Pancreas (tissue), 10 donors: ENCODE results near the gene ADIPOR1. TPM values are rescaled to one million over a fixed set of nuclear protein-coding genes. Genes with fewer than 3 reads are reported as not detected.
"Not testable (repeated sequence)": the region's sequence is repeated elsewhere in the genome, so short reads cannot be mapped to it uniquely, and the experiment has no call there.

Experiments used
- ATAC-seq, 4 donors: fragments of 200-7000 bp; cut with Tn5 transposase; one replicate each; pipeline versions ENCODE4 v1.8.0 to v1.9.1; 2020; ENCODE audit warnings: mild to moderate bottlenecking in 4 of 4, moderate library complexity in 4 of 4
- DNase-seq, 6 donors: peaks; one replicate each; pipeline ENCODE4 v3.0.0-alpha.2; 2020
- FAIRE-seq: peaks from 2 replicates; lab custom pipeline; 2012; peaks lifted over from hg19 to GRCh38; lab: Jason Lieb, UNC
- H3K27ac ChIP-seq, 4 donors: fragments of 200-600 bp; sonication (generic); 1 replicate in 3 of 4; 2 replicates in 1 of 4; pipeline versions ENCODE4 v1.5.0 to v1.8.0; 2020
- H3K27me3 ChIP-seq, 4 donors: fragments of 200-600 bp; one replicate each; pipeline ENCODE4 v1.8.0; 2021
- H3K36me3 ChIP-seq, 3 donors: fragments of 200-600 bp; sonication (generic) in 1 of 3; one replicate each; pipeline versions ENCODE4 v1.5.0 to v1.8.0; 2020 to 2021
- H3K4me1 ChIP-seq, 3 donors: fragments of 200-600 bp; one replicate each; pipeline ENCODE4 v1.8.0; 2021
- H3K4me3 ChIP-seq, 4 donors: fragments of 200-600 bp; sonication (generic) in 2 of 4; one replicate each; pipeline versions ENCODE4 v1.5.0 to v1.8.0; 2020 to 2021
- H3K9me3 ChIP-seq, 4 donors: fragments of 200-600 bp; one replicate each; pipeline ENCODE4 v1.8.0; 2021
- CTCF ChIP-seq, 4 donors: fragments of 200-600 bp; sonication (generic) in 3 of 4; IDR thresholded peaks; one replicate each; pipeline versions ENCODE4 v1.5.0 to v1.8.0; 2021; ENCODE audit warnings: antibody characterized with exemption in 4 of 4
- WGBS, 2 donors: extraction: QIAGEN DNeasy Blood & Tissue Kit; methylation state at CpG; one replicate each; pipeline ENCODE4 v1.1.7; 2013; 5-methylcytosine and 5-hydroxymethylcytosine counted together
- intact Hi-C, 3 donors: fragments of 100-400 bp; cut with DNase I; formaldehyde crosslinking; loops; one replicate each; pipeline versions ENCODE4 v1.11.1 to v1.14.2; 2022
- polyA plus RNA-seq, 2 donors: library from polyadenylated mRNA; stranded (reverse); fragments of 200-250 nt; gene quantifications; one replicate each; pipeline ENCODE4 v1.2.3, GENCODE V29; 2013
- total RNA-seq, 6 donors: library from RNA; stranded (reverse); fragmentation: NEBNext Ultra II Directional in 4 of 6; extraction: Animal tissue kit (Norgen Biotek cat#: 25700) in 4 of 6; gene quantifications; one replicate each; pipeline versions ENCODE4 v1.2.1 to v1.2.4, GENCODE V29; 2021 to 2023
- donor health status: healthy with polysubstance abuse.
- donor health status: DM: no; HTN: no; CAD: no; lungs with moderate emphysema.
- donor health status: DM: no; HTN: no; CAD: no.
- donor health status: control.
- donor health status: control.
- donor health status: Bipolar disorder and iron deficiency.
- donor health status: DM: yes; HTN: yes; CAD: no.
- donor health status: DM: no; HTN: no; CAD: no.
- donor health status: DM: no; HTN: no; CAD: no.
- donor health status: DM: yes; HTN: yes; CAD: no.

The ADIPOR1 gene
- total and polyA plus RNA-seq, 8 donors = 27.9 to 52.2 (median 48.2) TPM

DNA sequence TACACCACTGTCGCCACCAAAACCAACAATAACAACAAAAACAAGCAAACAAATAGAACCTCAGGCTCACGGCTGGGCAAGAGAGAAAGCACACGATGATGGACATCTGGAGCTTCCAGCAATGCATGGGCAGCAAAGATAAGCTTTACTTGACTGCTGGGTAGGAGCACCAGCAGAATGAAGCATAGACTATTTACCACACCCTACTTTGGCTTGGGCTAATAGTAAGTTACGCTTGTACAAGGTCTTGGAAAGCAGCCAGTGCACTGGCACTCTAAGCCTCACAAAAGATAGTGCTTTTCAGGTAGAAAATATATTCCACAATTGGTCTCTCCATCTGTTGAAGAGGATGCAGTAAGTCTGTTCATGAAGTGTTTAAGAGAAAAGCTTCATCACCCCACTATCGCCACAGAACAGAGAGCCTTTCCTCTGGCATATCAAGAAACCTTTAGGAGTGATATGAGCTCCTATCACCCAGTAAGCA is 13.6 kb downstream of the ADIPOR1 start:
- H3K27ac ChIP-seq = no peak overlapping the region
- ATAC-seq (no peak), DNase-seq (no peak), FAIRE-seq (no peak)
- intact Hi-C loops = no loop called here
- no peak overlapping the region for H3K4me3 ChIP-seq
- no peaks in the 10 kb centered on the region for H3K27me3 ChIP-seq
- no peak for TF ChIP-seq CTCF (IDR thresholded peaks at IDR 0.05)
- H3K36me3 ChIP-seq = peaks cover 4 to 79% (median 39%) of the 10 kb centered on the region in 3 donors
- H3K4me1 ChIP-seq = no peaks in the 10 kb centered on the region
- 81 to 83% methylated on average over 5 of the region's 5 CpGs for WGBS, 2 donors
- H3K9me3 ChIP-seq = no peaks in the 10 kb centered on the region

DNA sequence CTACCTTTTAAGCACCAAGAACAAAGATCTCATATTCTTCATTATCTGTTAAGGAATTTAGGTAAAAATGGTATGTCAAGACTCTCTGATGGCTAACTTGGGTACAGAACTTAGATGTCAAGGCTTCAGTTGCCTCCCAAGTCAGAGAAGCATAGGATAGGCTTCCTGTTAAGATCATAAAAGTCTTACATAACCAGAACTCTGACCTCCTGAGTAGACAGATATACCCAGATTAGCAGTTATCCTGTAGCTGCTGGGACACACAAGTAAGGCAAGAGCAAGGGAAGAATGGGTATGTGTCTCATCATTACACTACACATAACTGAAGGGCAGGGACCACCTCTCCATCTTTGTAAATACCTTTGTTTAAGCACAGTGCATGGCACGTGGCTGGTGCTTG is 15.7 kb downstream of the ADIPOR1 start:
- WGBS, 2 donors = 73 to 94% methylated on average over 1 of the region's 1 CpG

GRCh38 chr1:202941372-202941771 is 16.7 kb downstream of the ADIPOR1 start:
- no peak for DNase-seq
- H3K27ac ChIP-seq = no peak overlapping the region
- 93 to 96% methylated on average over 4 of the region's 4 CpGs for WGBS, 2 donors
- H3K4me3 ChIP-seq = no peak overlapping the region
- intact Hi-C loops = no loop called here
- H3K36me3 ChIP-seq = peaks cover 4 to 56% (median 33%) of the 10 kb centered on the region in 3 donors
- TF ChIP-seq CTCF (IDR thresholded peaks at IDR 0.05) = no peak
- FAIRE-seq = no peak
- no peak for ATAC-seq
- H3K9me3 ChIP-seq = no peaks in the 10 kb centered on the region
- H3K27me3 ChIP-seq = no peaks in the 10 kb centered on the region
- H3K4me1 ChIP-seq = no peaks in the 10 kb centered on the region

More for the DNA sequence above, 15.7 kb downstream of the ADIPOR1 start:
- FAIRE-seq = no peak
- Histone ChIP-seq H3K27ac (no peak overlapping the region), H3K4me3 (no peak overlapping the region), H3K9me3 (no peaks in the 10 kb centered on the region), H3K27me3 (no peaks in the 10 kb centered on the region), H3K36me3 (peaks cover 4 to 67% (median 33%) of the 10 kb centered on the region in 3 donors), H3K4me1 (no peaks in the 10 kb centered on the region)
- intact Hi-C loops = no loop called here
- DNase-seq = no peak
- TF ChIP-seq CTCF (IDR thresholded peaks at IDR 0.05) = no peak
- no peak for ATAC-seq

GRCh38 chr1:202940561-202940960 is 17.6 kb downstream of the ADIPOR1 start:
- H3K27ac ChIP-seq = no peak overlapping the region
- intact Hi-C loops = no loop called here
- FAIRE-seq = no peak
- H3K27me3 ChIP-seq = no peaks in the 10 kb centered on the region
- no peaks in the 10 kb centered on the region for H3K4me1 ChIP-seq
- DNase-seq = no peak
- H3K36me3 ChIP-seq = peaks cover 4 to 52% (median 33%) of the 10 kb centered on the region in 3 donors
- no peak for TF ChIP-seq CTCF (IDR thresholded peaks at IDR 0.05)
- no peak overlapping the region for H3K4me3 ChIP-seq
- ATAC-seq = no peak
- H3K9me3 ChIP-seq = no peaks in the 10 kb centered on the region

GRCh38 chr1:202938287-202938925 is 19.7 kb downstream of the ADIPOR1 start:
- ATAC-seq = no peak
- Histone ChIP-seq H3K36me3 (peaks cover 3 to 31% (median 19%) of the 10 kb centered on the region in 3 donors), H3K27me3 (no peaks in the 10 kb centered on the region), H3K4me1 (no peaks in the 10 kb centered on the region), H3K9me3 (no peaks in the 10 kb centered on the region), H3K27ac (no peak overlapping the region), H3K4me3 (no peak overlapping the region)
- FAIRE-seq = no peak
- TF ChIP-seq CTCF (IDR thresholded peaks at IDR 0.05) = no peak
- intact Hi-C loops = no loop called here
- WGBS, 2 donors = 61 to 73% methylated on average over 5 of the region's 5 CpGs
- no peak for DNase-seq

DNA sequence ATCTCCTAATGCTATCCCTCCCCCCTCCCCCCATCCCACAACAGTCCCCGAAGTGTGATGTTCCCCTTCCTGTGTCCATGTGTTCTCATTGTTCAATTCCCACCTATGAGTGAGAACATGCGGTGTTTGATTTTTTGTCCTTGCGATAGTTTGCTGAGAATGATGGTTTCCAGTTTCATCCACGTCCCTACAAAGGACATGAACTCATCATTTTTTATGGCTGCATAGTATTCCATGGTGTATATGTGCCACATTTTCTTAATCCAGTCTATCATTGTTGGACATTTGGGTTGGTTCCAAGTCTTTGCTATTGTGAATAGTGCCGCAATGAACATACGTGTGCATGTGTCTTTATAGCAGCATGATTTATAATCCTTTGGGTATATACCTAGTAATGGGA is 21.7 kb downstream of the ADIPOR1 start:
- FAIRE-seq, H3K4me3 ChIP-seq, DNase-seq, H3K9me3 ChIP-seq, ATAC-seq, H3K27me3 ChIP-seq, intact Hi-C loops, H3K4me1 ChIP-seq, H3K27ac ChIP-seq: not testable (repeated sequence)
- peaks cover 0 to 13% (median 4%) of the 10 kb centered on the region in 3 donors for H3K36me3 ChIP-seq
- 75% methylated on average over 1 of the region's 6 CpGs; no CpG with 5 or more reads in 1 of the 2 donors for WGBS, 2 donors
